C4-2B (cell line): ENCODE measurements around the gene CSRNP3.

Experiments
- ZFX ChIP-seq: fragments of 450-650 bp; IDR thresholded peaks from 2 replicates; pipeline ENCODE4 v1.6.1; 2017
- TF ChIP-seq, protein P1 (sequence below): fragments of 450-650 bp; conservative IDR thresholded peaks from 2 replicates; pipeline ENCODE4 v1.5.1; 2017; ENCODE audit warnings: mild to moderate bottlenecking

DNA sequence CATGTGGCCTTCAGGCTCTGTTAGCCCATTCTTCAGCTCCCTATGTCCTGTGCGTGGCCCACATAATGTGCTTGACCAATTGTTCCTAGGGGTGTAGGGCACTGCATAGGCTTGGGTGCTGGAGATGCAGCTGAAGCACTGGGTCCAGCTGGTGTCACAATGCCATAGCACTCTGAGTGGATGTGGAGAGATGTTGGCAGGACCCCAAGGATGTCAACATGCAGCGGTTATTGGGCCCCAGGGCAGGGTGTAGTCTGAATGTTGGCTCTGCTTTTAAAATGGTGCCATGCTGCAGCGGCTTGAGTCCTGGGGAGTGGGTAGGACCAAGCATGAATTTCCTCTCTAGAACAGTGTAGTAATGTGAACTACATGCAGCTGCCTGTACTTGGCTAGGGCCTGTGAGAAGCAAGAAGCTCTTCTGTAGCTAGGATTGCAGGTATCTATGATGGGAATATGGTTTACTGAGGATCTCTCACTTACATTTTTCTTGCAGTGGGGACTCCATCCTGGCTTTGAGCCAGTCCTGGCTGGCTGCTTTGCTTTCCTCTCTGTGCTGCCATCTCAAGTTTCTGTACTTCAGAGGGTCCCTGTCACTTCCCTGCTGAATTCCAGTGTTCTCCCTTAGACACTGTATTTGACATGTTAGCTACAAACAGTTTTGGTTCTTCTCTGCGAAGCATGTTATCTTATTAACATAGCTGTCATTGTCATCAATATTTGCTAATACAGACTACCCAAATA, 148.4 kb downstream of the CSRNP3 start:
- TF ChIP-seq, protein P1, sequence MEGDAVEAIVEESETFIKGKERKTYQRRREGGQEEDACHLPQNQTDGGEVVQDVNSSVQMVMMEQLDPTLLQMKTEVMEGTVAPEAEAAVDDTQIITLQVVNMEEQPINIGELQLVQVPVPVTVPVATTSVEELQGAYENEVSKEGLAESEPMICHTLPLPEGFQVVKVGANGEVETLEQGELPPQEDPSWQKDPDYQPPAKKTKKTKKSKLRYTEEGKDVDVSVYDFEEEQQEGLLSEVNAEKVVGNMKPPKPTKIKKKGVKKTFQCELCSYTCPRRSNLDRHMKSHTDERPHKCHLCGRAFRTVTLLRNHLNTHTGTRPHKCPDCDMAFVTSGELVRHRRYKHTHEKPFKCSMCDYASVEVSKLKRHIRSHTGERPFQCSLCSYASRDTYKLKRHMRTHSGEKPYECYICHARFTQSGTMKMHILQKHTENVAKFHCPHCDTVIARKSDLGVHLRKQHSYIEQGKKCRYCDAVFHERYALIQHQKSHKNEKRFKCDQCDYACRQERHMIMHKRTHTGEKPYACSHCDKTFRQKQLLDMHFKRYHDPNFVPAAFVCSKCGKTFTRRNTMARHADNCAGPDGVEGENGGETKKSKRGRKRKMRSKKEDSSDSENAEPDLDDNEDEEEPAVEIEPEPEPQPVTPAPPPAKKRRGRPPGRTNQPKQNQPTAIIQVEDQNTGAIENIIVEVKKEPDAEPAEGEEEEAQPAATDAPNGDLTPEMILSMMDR, result no peak
- TF ChIP-seq ZFX, result no peak
